ENCODE results near the gene ALDH7A1. TPM values are rescaled to one million over a fixed set of nuclear protein-coding genes. Genes with fewer than 3 reads are reported as not detected.
"Not testable (repeated sequence)": the region's sequence is repeated elsewhere in the genome, so short reads cannot be mapped to it uniquely, and the experiment has no call there.

ALDH7A1 gene
- total RNA-seq, 2 experiments from 2014 or later, result 0.91 to 1.0 TPM

- H3K9me3 Mint-ChIP-seq (ENCODE audit: insufficient read depth), result no peaks in the 10 kb centered on the region
- H3K27ac Mint-ChIP-seq, result peak overlapping the region; percentile 49
- DNase-seq (no peak), ATAC-seq (no peak)
- H3K4me1 Mint-ChIP-seq (ENCODE audit: low read depth), result no peaks in the 10 kb centered on the region
- no peaks in the 10 kb centered on the region for H3K27me3 Mint-ChIP-seq (ENCODE audit: low read depth)
- no peak overlapping the region for H3K4me3 Mint-ChIP-seq
- ChIA-PET POLR2A (no interaction called here), CTCF (no interaction called here)
- H3K36me3 Mint-ChIP-seq (ENCODE audit: low read depth), result peaks cover 31% of the 10 kb centered on the region
Observed at GRCh38 chr5:126613941-126614592, 19.0 kb upstream of the ALDH7A1 start.

DNA sequence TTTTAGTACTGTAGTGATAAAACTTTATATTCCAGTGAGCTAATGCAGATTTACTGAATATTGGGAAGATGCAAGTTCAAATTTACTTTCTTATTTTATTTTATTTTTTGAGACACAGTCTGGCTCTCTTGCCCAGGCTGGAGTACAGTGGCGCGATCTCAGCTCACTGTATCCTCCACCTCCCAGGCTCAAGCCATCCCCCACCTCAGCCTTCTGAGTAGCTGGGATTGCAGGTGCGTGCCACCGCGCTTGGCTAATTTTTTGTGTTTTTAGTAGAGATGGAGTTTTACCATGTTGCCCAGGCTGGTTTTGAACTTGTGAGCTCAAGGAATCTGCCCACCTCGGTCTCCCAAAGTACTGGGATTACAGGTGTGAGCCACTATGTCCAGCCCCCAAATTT lies 15.6 kb upstream of the ALDH7A1 start:
- Mint-ChIP-seq H3K36me3 (ENCODE audit: low read depth) (peaks cover 33% of the 10 kb centered on the region), H3K27me3 (ENCODE audit: low read depth) (no peaks in the 10 kb centered on the region), H3K27ac (no peak overlapping the region), H3K9me3 (ENCODE audit: insufficient read depth) (no peaks in the 10 kb centered on the region), H3K4me3 (no peak overlapping the region), H3K4me1 (ENCODE audit: low read depth) (peaks cover 9% of the 10 kb centered on the region)
- POLR2A ChIA-PET, result no interaction called here
- no peak for ATAC-seq
- no peak for DNase-seq
- CTCF ChIA-PET, result interaction anchor here (3.8 kb wide), 1 partner anchor 10 kb away, joined by 15 read pairs; the partner anchor contains the start of gene PHAX

- H3K36me3 Mint-ChIP-seq (ENCODE audit: low read depth), result peaks cover 34% of the 10 kb centered on the region
- H3K27ac Mint-ChIP-seq, result no peak overlapping the region
- H3K9me3 Mint-ChIP-seq (ENCODE audit: insufficient read depth), result no peaks in the 10 kb centered on the region
- no peaks in the 10 kb centered on the region for H3K27me3 Mint-ChIP-seq (ENCODE audit: low read depth)
- CTCF ChIA-PET, result interaction anchor here (3.8 kb wide), 1 partner anchor 9 kb away, joined by 15 read pairs; the partner anchor contains the start of gene PHAX
- ATAC-seq (no peak), DNase-seq (no peak)
- POLR2A ChIA-PET, result no interaction called here
- no peak overlapping the region for H3K4me3 Mint-ChIP-seq
- H3K4me1 Mint-ChIP-seq (ENCODE audit: low read depth), result peaks cover 12% of the 10 kb centered on the region
Observed at GRCh38 chr5:126610160-126610559, 15.1 kb upstream of the ALDH7A1 start.

DNA sequence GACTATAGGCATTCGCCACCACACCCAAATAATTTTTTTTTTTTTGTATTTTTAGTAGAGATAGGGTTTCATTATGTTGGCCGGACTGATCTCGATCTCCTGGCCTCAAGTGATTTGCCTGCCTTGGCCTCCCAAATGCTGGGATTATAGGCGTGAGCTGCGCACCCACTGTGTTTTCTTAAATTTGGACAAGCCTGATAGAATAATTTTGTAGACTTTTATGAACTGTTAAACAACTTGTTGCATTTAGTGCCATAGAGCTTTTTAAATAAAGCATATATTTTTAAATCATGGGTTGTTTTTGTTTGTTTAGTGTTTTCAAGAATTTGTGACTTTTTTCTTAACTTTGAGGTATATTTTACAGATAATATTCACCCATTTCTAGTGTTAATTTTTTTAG lies 10.5 kb upstream of the ALDH7A1 start:
- Mint-ChIP-seq H3K27me3 (ENCODE audit: low read depth) (no peaks in the 10 kb centered on the region), H3K27ac (no peak overlapping the region), H3K9me3 (ENCODE audit: insufficient read depth) (no peaks in the 10 kb centered on the region), H3K4me3 (no peak overlapping the region), H3K4me1 (ENCODE audit: low read depth) (peaks cover 38% of the 10 kb centered on the region), H3K36me3 (ENCODE audit: low read depth) (peaks cover 36% of the 10 kb centered on the region)
- ChIA-PET CTCF (no interaction called here), POLR2A (no interaction called here)
- DNase-seq (no peak), ATAC-seq (no peak)

GRCh38 chr5:126603402-126603991 lies 8.5 kb upstream of the ALDH7A1 start:
- Mint-ChIP-seq H3K9me3 (ENCODE audit: insufficient read depth) (peaks cover 6% of the 10 kb centered on the region), H3K4me3 (no peak overlapping the region)

GRCh38 chr5:126600631-126601511 lies 5.9 kb upstream of the ALDH7A1 start, which contains the start of gene PHAX:
PHAX (plus strand) TSS chr5:126600947; CDS start chr5:126600963, 16 bp downstream.
- Mint-ChIP-seq H3K27me3 (ENCODE audit: low read depth) (no peaks in the 10 kb centered on the region), H3K36me3 (ENCODE audit: low read depth) (peaks cover 17% of the 10 kb centered on the region), H3K27ac (peak within 1 kb of the TSS; percentile 97), H3K9me3 (ENCODE audit: insufficient read depth) (peaks cover 6% of the 10 kb centered on the region), H3K4me3 (peak within 1 kb of the TSS; percentile 96), H3K4me1 (ENCODE audit: low read depth) (peaks cover 33% of the 10 kb centered on the region)
- ChIA-PET POLR2A (interaction anchor here (0.6 to 1.6 kb wide), 5 partner anchors 8 to 252 kb away, joined by 3 to 13 read pairs (median 4); partner anchors contain the start of gene LMNB1), CTCF (interaction anchor here (0.6 to 2.9 kb wide), 21 partner anchors 10 to 725 kb away, joined by 3 to 17 read pairs (median 4); partner anchors contain the start of gene LMNB1)
- ATAC-seq (peak; percentile 95), DNase-seq (peak; percentile 79)

More at GRCh38 chr5:126603402-126603991, 8.5 kb upstream of the ALDH7A1 start:
- CTCF ChIA-PET, result no interaction called here
- Mint-ChIP-seq H3K36me3 (ENCODE audit: low read depth) (peaks cover 27% of the 10 kb centered on the region), H3K4me1 (ENCODE audit: low read depth) (peaks cover 40% of the 10 kb centered on the region), H3K27ac (no peak overlapping the region), H3K27me3 (ENCODE audit: low read depth) (no peaks in the 10 kb centered on the region)
- POLR2A ChIA-PET, result no interaction called here
- ATAC-seq (no peak), DNase-seq (no peak)

DNA sequence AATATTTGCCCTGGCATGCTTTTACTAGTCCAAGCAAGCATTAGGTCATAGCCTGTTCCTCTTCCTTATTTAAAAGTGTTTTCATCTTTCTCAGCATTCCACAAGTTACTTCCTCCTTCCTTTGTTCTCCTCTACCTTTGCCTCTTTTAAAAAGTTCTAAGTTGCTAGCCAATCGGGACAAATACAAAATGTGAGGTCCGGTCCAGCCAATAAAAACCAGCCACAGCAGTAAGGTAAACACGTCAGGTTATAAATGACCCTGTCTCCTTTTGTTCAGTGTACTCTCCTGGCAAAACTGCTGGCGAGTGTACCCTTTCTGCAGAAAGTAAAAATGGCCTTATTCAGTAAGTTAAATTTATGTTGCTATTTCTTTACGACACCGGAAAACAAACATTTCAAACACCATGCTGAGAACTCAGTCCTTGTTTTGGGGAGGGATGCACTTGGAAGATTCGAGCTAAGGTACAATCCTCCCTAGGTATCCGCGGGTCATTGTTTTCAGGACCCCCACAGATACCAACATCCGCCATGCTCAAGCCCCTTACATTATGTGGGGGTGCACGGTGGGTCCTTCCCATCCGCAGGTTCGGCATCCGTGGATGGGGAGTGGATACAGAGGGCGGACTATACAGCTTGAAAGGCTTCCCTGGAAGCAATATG lies 5.1 kb upstream of the ALDH7A1 start:
- not testable (repeated sequence) for DNase-seq, ATAC-seq

GRCh38 chr5:126599499-126599898 lies 4.5 kb upstream of the ALDH7A1 start:
- ChIA-PET POLR2A (no interaction called here), CTCF (interaction anchor here (1.7 to 2.9 kb wide), 2 partner anchors 14 to 245 kb away, joined by 6 to 17 read pairs; no protein-coding TSS in a partner anchor)
- no peak overlapping the region for H3K27ac Mint-ChIP-seq
- no peak overlapping the region for H3K4me3 Mint-ChIP-seq
- peaks cover 5% of the 10 kb centered on the region for H3K27me3 Mint-ChIP-seq (ENCODE audit: low read depth)
- H3K9me3 Mint-ChIP-seq (ENCODE audit: insufficient read depth), result peaks cover 6% of the 10 kb centered on the region
- DNase-seq, result no peak
- peaks cover 34% of the 10 kb centered on the region for H3K4me1 Mint-ChIP-seq (ENCODE audit: low read depth)
- H3K36me3 Mint-ChIP-seq (ENCODE audit: low read depth), result peaks cover 12% of the 10 kb centered on the region
- ATAC-seq, result no peak

More for the DNA sequence above, 5.1 kb upstream of the ALDH7A1 start:
- ChIA-PET CTCF (interaction anchor here (0.6 to 2.9 kb wide), 12 partner anchors 10 to 261 kb away, joined by 3 to 17 read pairs (median 6); partner anchors contain the start of gene LMNB1), POLR2A (interaction anchor here (1.3 to 1.6 kb wide), 3 partner anchors 9 to 253 kb away, joined by 4 to 13 read pairs (median 6); no protein-coding TSS in a partner anchor)
- Mint-ChIP-seq H3K4me3 (peak overlapping the region; percentile 96), H3K36me3 (ENCODE audit: low read depth) (peaks cover 13% of the 10 kb centered on the region), H3K27ac (peak overlapping the region; percentile 97), H3K4me1 (ENCODE audit: low read depth) (peaks cover 31% of the 10 kb centered on the region)
- H3K27me3 Mint-ChIP-seq (ENCODE audit: low read depth); H3K9me3 Mint-ChIP-seq (ENCODE audit: insufficient read depth): not testable (repeated sequence)

DNA sequence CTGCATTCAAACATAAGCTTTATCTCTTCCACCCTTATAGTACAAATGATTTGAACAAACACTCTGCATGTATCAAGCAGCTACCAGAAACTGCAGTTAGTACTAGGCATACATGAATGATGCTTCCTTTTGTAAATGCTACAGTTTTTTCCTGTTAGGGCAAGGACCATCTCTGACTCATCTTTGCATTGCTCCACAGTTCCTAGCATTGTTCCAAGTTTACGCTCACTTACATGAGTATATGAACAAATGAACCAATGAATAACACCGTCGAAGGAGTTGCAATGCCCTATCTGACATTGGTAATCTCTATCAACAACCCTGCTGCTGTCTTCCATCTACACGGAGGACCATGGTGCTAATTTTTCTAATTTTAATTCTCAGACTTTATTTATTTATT lies 2.1 kb upstream of the ALDH7A1 start:
- CTCF ChIA-PET, result no interaction called here
- DNase-seq (no peak), ATAC-seq (no peak)
- no peaks in the 10 kb centered on the region for H3K36me3 Mint-ChIP-seq (ENCODE audit: low read depth)
- peaks cover 6% of the 10 kb centered on the region for H3K9me3 Mint-ChIP-seq (ENCODE audit: insufficient read depth)
- H3K27ac Mint-ChIP-seq, result no peak overlapping the region
- H3K4me1 Mint-ChIP-seq (ENCODE audit: low read depth), result peaks cover 24% of the 10 kb centered on the region
- no peak overlapping the region for H3K4me3 Mint-ChIP-seq
- peaks cover 17% of the 10 kb centered on the region for H3K27me3 Mint-ChIP-seq (ENCODE audit: low read depth)
- POLR2A ChIA-PET, result no interaction called here

DNA sequence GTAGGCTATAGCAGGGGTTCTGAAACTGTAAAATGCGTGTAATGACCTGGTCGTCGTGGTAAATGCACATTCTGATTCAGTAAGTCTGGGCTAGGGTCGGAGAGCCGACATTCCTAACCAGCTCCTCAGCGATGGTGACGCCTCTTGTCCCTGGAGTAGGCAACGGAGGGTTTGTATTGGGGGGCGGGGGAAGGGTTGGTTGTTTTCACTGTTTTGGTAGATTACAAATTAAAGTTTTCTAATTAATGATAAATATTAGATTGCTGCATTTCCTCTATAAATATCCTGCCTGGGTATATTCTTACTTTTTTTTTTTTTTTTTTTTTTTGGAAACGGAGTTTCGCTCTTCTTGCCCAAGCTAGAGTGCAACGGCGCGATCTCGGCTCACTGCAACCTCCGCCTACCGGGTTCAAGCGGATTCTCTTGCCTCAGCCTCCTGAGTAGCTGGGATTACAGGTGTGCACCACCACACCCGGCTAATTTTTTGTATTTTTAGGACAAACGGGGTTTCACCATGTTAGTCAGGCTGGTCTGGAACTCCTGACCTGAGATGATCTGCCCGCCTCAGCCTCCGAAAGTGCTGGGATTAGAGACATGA lies 566 bp upstream of the ALDH7A1 start:
- ATAC-seq, result no peak
- H3K4me3 Mint-ChIP-seq, result peak overlapping the region; percentile 67
- H3K4me1 Mint-ChIP-seq (ENCODE audit: low read depth), result peaks cover 15% of the 10 kb centered on the region
- H3K27ac Mint-ChIP-seq, result no peak overlapping the region
- peaks cover 19% of the 10 kb centered on the region for H3K27me3 Mint-ChIP-seq (ENCODE audit: low read depth)
- H3K9me3 Mint-ChIP-seq (ENCODE audit: insufficient read depth), result peaks cover 6% of the 10 kb centered on the region
- H3K36me3 Mint-ChIP-seq (ENCODE audit: low read depth), result no peaks in the 10 kb centered on the region
- ChIA-PET POLR2A (no interaction called here), CTCF (interaction anchor here (1.0 kb wide), 1 partner anchor 245 kb away, joined by 3 read pairs; no protein-coding TSS in a partner anchor)
- no peak for DNase-seq

- ATAC-seq (no peak), DNase-seq (no peak)
- POLR2A ChIA-PET, result no interaction called here
- Mint-ChIP-seq H3K27ac (no peak overlapping the region), H3K9me3 (ENCODE audit: insufficient read depth) (no peaks in the 10 kb centered on the region), H3K36me3 (ENCODE audit: low read depth) (no peaks in the 10 kb centered on the region), H3K4me3 (no peak overlapping the region), H3K4me1 (ENCODE audit: low read depth) (peaks cover 13% of the 10 kb centered on the region), H3K27me3 (ENCODE audit: low read depth) (peaks cover 19% of the 10 kb centered on the region)
- CTCF ChIA-PET, result interaction anchor here (0.8 kb wide), 1 partner anchor 253 kb away, joined by 4 read pairs; no protein-coding TSS in a partner anchor
Observed at GRCh38 chr5:126591549-126591948, 3.5 kb downstream of the ALDH7A1 start.

Measured in activated CD8-positive, alpha-beta T cell treated with anti-CD3 and anti-CD28 coated beads, Interleukin-2, amount 10 ng/mL, durations not matched to agents 7 days and 5 days (primary cell).